Measurements from ENCODE around the gene EPHB1. TPM values are rescaled to one million over a fixed set of nuclear protein-coding genes. Genes with fewer than 3 reads are reported as not detected.

Gene EPHB1
- total and polyA plus RNA-seq, 2 of the 13 experiments (the other 11 are each of a cell fraction or from before 2014, with no cell fraction given), result 0.07 to 0.21 TPM

GRCh38 chr3:134840459-134840858 is 45.4 kb downstream of the EPHB1 start:
- no peak for ATAC-seq
- FAIRE-seq, result no peak
- WGBS (ENCODE audit: low lambda C conversion rate), result 3% methylated on average over 2 of the region's 2 CpGs
- Histone ChIP-seq H3K27me3 (ENCODE audit: control insufficient read depth in 1 of 2, insufficient read depth in 2 of 2, low read length in 2 of 2) (no peaks in the 10 kb centered on the region), H3K27ac (ENCODE audit: extremely low read length, insufficient read depth, low read length) (no peak overlapping the region), H3K4me2 (ENCODE audit: low read depth, low read length) (no peak overlapping the region), H3K4me1 (ENCODE audit: insufficient read depth, low read length) (no peaks in the 10 kb centered on the region), H4K20me1 (ENCODE audit: insufficient read depth, low read length) (no peaks in the 10 kb centered on the region), H3K79me2 (ENCODE audit: insufficient read depth, low read length) (no peaks in the 10 kb centered on the region), H2AFZ (ENCODE audit: low read length) (no peak overlapping the region), H3K9ac (ENCODE audit: insufficient read depth, low read depth, low read length) (no peak overlapping the region), H3K9me3 (ENCODE audit: low read length) (no peaks in the 10 kb centered on the region), H3K4me3 (replicated peaks in 1 of 3; ENCODE audit: insufficient read depth in 1 of 3, low read depth in 2 of 3, low read length in 3 of 3) (no peak overlapping the region), H3K36me3 (replicated peaks in 1 of 2; ENCODE audit: control insufficient read depth in 1 of 2, insufficient read depth in 2 of 2, low read length in 2 of 2) (no peaks in the 10 kb centered on the region)
- in situ Hi-C loops (cut with HindIII; ENCODE audit: extremely low pct_ligation_motif_present, low pct_unique_long_range_greater_than_20kb) (no loop called here), intact Hi-C loops (cut with micrococcal nuclease; ENCODE audit: unreplicated experiment) (no loop called here)
- CTCF ChIA-PET (ENCODE audit: low intra/inter-chr PET ratio, low total read pairs), result no interaction called here
- TF ChIP-seq SP140L (CRISPR knock-in tag; IDR thresholded peaks at IDR 0.05; ENCODE audit: borderline replicate concordance) (no peak), ZNF10 (CRISPR knock-in tag; IDR thresholded peaks at IDR 0.05; ENCODE audit: borderline replicate concordance, low read depth) (no peak), GRHL1 (CRISPR knock-in tag; conservative IDR thresholded peaks at IDR 0.05) (no peak), JUN (CRISPR knock-in tag; IDR thresholded peaks at IDR 0.05) (no peak), MZF1 (CRISPR knock-in tag; IDR thresholded peaks at IDR 0.05; ENCODE audit: borderline replicate concordance) (no peak), THAP11 (CRISPR knock-in tag; IDR thresholded peaks at IDR 0.05) (no peak)
- BruUV-seq (replicated peaks), result no TSS peak
- POLR2A ChIA-PET, result no interaction called here
- DNase-seq (ENCODE audit: low spot score), result no peak

DNA sequence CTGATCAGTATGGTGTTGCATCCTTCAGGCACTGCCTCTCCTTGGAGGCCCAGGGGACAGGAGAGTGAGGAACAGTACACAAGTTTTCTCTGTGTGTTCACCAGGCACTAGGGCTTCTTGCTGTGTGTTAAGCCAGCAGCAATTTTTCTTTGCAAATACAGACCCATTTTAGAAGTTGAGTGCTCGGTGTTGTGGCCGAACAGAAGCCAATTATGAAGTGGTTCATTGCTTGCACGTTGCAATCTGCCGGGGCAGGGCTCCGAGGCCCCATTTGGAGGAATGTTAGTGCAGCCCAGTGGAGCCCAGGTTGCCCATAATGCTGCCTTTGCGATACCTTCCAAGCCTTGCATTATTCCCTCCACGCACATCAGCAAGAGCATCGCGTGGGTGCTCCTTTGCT is 51.0 kb downstream of the EPHB1 start:
- no peak for DNase-seq (ENCODE audit: low spot score)
- no peak for FAIRE-seq
- BruUV-seq (replicated peaks), result no TSS peak
- Histone ChIP-seq H3K9me3 (ENCODE audit: low read length) (no peaks in the 10 kb centered on the region), H3K4me2 (ENCODE audit: low read depth, low read length) (no peak overlapping the region), H3K27me3 (ENCODE audit: control insufficient read depth in 1 of 2, insufficient read depth in 2 of 2, low read length in 2 of 2) (no peaks in the 10 kb centered on the region), H3K4me3 (replicated peaks in 1 of 3; ENCODE audit: insufficient read depth in 1 of 3, low read depth in 2 of 3, low read length in 3 of 3) (no peak overlapping the region), H3K4me1 (ENCODE audit: insufficient read depth, low read length) (peaks cover 17% of the 10 kb centered on the region), H2AFZ (ENCODE audit: low read length) (no peak overlapping the region), H3K79me2 (ENCODE audit: insufficient read depth, low read length) (no peaks in the 10 kb centered on the region), H3K36me3 (replicated peaks in 1 of 2; ENCODE audit: control insufficient read depth in 1 of 2, insufficient read depth in 2 of 2, low read length in 2 of 2) (no peaks in the 10 kb centered on the region), H4K20me1 (ENCODE audit: insufficient read depth, low read length) (no peaks in the 10 kb centered on the region), H3K9ac (ENCODE audit: insufficient read depth, low read depth, low read length) (no peak overlapping the region), H3K27ac (ENCODE audit: extremely low read length, insufficient read depth, low read length) (no peak overlapping the region)
- ATAC-seq, result no peak
- 46% methylated on average over 9 of the region's 9 CpGs for WGBS (ENCODE audit: low lambda C conversion rate)
- intact Hi-C loops (cut with micrococcal nuclease; ENCODE audit: unreplicated experiment) (no loop called here), in situ Hi-C loops (cut with HindIII; ENCODE audit: extremely low pct_ligation_motif_present, low pct_unique_long_range_greater_than_20kb) (no loop called here)
- CTCF ChIA-PET (ENCODE audit: low intra/inter-chr PET ratio, low total read pairs), result no interaction called here
- POLR2A ChIA-PET, result no interaction called here
- TF ChIP-seq ZNF546 (CRISPR knock-in tag; conservative IDR thresholded peaks at IDR 0.05), result no peak
- TF ChIP-seq, protein P1, sequence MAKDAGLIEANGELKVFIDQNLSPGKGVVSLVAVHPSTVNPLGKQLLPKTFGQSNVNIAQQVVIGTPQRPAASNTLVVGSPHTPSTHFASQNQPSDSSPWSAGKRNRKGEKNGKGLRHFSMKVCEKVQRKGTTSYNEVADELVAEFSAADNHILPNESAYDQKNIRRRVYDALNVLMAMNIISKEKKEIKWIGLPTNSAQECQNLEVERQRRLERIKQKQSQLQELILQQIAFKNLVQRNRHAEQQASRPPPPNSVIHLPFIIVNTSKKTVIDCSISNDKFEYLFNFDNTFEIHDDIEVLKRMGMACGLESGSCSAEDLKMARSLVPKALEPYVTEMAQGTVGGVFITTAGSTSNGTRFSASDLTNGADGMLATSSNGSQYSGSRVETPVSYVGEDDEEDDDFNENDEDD (CRISPR knock-in tag; IDR thresholded peaks at IDR 0.05; ENCODE audit: borderline replicate concordance), result no peak
- no peak for TF ChIP-seq CBX2 (IDR thresholded peaks at IDR 0.05; ENCODE audit: low read depth, low read length)
- TF ChIP-seq CBX2 (CRISPR knock-in tag; IDR thresholded peaks at IDR 0.05; ENCODE audit: low read depth), result no peak
- TF ChIP-seq TCF12 (IDR thresholded peaks at IDR 0.05), result no peak
- no peak for TF ChIP-seq TCF12 (CRISPR knock-in tag; IDR thresholded peaks at IDR 0.05)
- TF ChIP-seq ETS1 (CRISPR knock-in tag; IDR thresholded peaks at IDR 0.05), result no peak
- no peak for TF ChIP-seq GATAD2A (CRISPR knock-in tag; IDR thresholded peaks at IDR 0.05)
